Thoracic aorta (tissue), 2 donors: ENCODE measurements around the gene ZNF3. TPM values are rescaled to one million over a fixed set of nuclear protein-coding genes. Genes with fewer than 3 reads are reported as not detected.
"Not testable (repeated sequence)": the region's sequence is repeated elsewhere in the genome, so short reads cannot be mapped to it uniquely, and the experiment has no call there.

ENCODE experiments used
- ATAC-seq: fragments of 150-250 bp; one replicate; pipeline ENCODE4 v1.8.0; 2017; ENCODE audit warnings: low read depth; ENCODE audit not compliant: insufficient number of reproducible peaks, low FRiP score
- DNase-seq: peaks from one replicate; pipeline ENCODE4 v3.0.0-alpha.2; 2020; ENCODE audit warnings: low spot score
- H3K27ac ChIP-seq, 2 donors: fragments of 200-600 bp; sonication (generic); 1 replicate in 1 of 2; 2 replicates in 1 of 2; pipeline ENCODE4 v1.5.1; 2016; ENCODE audit warnings: mild to moderate bottlenecking in 2 of 2, moderate library complexity in 2 of 2
- H3K27me3 ChIP-seq: fragments of 200-600 bp; sonication (generic); replicated peaks from 2 replicates; pipeline ENCODE4 v1.6.0; 2016; ENCODE audit warnings: mild to moderate bottlenecking; ENCODE audit not compliant: insufficient read depth
- H3K36me3 ChIP-seq: fragments of 200-600 bp; sonication (generic); one replicate; pipeline ENCODE4 v1.5.1; 2016
- H3K4me1 ChIP-seq, 2 donors: fragments of 200-600 bp; sonication (generic); 1 replicate in 1 of 2; 2 replicates in 1 of 2; pipeline versions ENCODE4 v1.5.1 to v1.6.0; 2016; ENCODE audit warnings: low read depth in 2 of 2, mild to moderate bottlenecking in 1 of 2; ENCODE audit not compliant: control insufficient read depth in 1 of 2
- H3K4me3 ChIP-seq: fragments of 200-600 bp; sonication (generic); 2 replicates; pipeline ENCODE4 v1.5.1; 2016; ENCODE audit warnings: mild to moderate bottlenecking
- H3K9me3 ChIP-seq: fragments of 200-600 bp; sonication (generic); 2 replicates; pipeline ENCODE4 v1.5.1; 2016
- total RNA-seq, 2 donors: library from RNA; depleted of rRNA; stranded (reverse); fragments of >200 nt; gene quantifications; one replicate each; pipeline versions ENCODE4 v1.1.0 to v1.2.3, GENCODE V29; 2016
- TF ChIP-seq, protein P1 (sequence below): fragments of 200-600 bp; sonication (generic); IDR thresholded peaks from one replicate; pipeline ENCODE4 v1.5.1; 2019; ENCODE audit warnings: antibody characterized with exemption

Gene ZNF3
- 10 to 100 TPM; 15.2 to 29.6 TPM for total RNA-seq

DNA sequence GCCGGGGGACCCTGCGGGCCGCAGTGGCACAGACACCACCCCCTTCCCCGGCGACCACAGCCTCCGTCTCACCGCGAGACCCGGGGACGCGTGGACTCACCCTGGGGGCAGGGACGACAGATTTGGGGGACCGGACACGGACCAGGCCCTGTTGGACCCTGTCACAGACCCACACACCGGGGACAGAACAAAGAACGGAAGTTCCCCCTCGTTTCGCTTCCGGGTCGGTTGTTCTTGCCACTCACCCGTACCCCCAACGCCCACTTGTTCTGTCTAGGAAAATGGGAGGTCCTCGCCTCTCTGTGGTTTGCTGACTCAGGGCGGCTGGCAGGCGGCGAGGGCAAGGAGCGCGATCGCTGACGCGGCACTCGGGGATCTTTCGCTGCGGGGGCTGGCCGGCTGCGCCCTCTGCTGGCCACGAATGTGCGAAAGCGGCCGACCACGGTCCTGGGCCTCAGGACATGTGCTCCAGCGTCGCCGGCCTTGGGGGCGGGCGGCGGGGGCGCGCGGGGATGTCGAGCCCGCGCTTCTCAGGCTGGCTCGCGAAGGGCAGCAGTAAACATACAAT is at the start of gene ZNF3:
ZNF3 (minus strand) TSS at position 189 of the 568 bp plus-strand sequence. CDS start 4,366 bp downstream, outside the sequence.
- H3K27me3 ChIP-seq, result no peaks in the 10 kb centered on the region
- no peaks in the 10 kb centered on the region for H3K9me3 ChIP-seq
- peaks cover 10% of the 10 kb centered on the region for H3K36me3 ChIP-seq
- peak within 1 kb of the TSS; percentile 80 for H3K4me3 ChIP-seq
- peak; percentile 97 for DNase-seq
- H3K4me1 ChIP-seq, result peaks cover 19 to 34% of the 10 kb centered on the region in 2 donors
- peak within 1 kb of the TSS; percentile 70 to 86 for H3K27ac ChIP-seq
- peak; percentile 97 for ATAC-seq
- TF ChIP-seq, protein P1, sequence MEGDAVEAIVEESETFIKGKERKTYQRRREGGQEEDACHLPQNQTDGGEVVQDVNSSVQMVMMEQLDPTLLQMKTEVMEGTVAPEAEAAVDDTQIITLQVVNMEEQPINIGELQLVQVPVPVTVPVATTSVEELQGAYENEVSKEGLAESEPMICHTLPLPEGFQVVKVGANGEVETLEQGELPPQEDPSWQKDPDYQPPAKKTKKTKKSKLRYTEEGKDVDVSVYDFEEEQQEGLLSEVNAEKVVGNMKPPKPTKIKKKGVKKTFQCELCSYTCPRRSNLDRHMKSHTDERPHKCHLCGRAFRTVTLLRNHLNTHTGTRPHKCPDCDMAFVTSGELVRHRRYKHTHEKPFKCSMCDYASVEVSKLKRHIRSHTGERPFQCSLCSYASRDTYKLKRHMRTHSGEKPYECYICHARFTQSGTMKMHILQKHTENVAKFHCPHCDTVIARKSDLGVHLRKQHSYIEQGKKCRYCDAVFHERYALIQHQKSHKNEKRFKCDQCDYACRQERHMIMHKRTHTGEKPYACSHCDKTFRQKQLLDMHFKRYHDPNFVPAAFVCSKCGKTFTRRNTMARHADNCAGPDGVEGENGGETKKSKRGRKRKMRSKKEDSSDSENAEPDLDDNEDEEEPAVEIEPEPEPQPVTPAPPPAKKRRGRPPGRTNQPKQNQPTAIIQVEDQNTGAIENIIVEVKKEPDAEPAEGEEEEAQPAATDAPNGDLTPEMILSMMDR, result peak; percentile 95

DNA sequence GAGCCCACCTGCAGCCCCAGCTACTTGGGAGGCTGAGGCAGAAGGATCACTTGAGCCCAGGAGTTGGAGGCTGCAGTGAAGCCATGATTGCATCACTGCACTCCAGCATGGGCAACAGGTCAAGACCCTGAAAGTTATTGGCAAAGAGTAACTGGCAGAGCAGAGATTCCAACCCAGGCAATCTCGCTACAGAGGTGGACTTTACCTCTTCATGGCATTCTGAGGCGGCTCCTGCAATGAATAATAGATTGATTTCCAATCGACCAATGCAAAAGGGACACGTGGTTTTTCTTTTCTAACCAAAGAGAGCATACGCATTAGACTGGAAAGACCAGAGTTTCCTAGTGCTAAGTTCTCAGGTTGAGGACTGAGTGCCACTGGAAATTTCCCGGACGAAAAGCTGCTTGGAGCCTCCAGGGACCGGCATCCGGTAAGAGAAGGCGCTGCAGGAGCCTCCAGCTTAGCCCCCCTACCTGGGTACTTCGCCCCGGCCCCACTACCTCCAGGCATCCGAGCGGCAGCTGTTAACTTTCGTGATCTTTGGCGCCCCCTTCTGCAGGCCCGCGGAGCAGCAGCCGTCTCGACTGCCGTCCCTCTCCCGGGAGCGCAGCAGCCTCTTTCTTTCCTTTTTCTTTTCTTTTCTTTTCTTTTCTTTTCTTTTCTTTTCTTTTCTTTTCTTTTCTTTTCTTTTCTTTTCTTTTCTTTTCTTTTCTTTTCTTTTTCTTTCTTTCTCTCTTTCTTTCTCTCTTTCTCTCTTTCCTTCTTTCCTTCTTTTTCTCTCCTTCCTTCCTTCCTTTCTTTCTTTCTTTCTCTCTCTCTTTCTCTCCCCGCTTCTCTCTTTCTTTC is 49.3 kb upstream of the ZNF3 start:
- Histone ChIP-seq H3K4me1 (peaks cover 13 to 27% of the 10 kb centered on the region in 2 donors), H3K4me3 (peak overlapping the region; percentile 63), H3K9me3 (no peaks in the 10 kb centered on the region), H3K27ac (no peak overlapping the region), H3K36me3 (no peaks in the 10 kb centered on the region), H3K27me3 (no peaks in the 10 kb centered on the region)
- ATAC-seq, result peak; percentile 63
- no peak for DNase-seq
- TF ChIP-seq, protein P1, result peak; percentile 83

DNA sequence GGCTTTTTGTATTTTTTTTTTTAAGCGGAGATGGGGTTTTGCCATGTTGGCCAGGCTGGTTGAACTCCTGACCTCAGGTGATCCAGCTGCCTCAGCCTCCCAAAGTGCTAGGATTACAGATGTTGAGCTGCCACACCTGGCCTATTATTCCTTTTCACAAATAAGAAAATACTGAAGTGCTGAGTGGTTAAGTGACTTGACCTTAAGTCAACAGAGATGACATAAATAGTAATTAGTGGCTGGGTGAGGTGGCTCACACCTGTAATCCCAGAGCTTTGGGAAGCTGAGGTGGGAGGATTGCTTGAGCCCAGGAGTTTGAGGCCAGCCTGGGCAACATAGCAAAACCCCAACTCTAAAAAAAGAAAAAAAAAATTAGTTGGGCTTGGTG is 48.7 kb upstream of the ZNF3 start:
- H3K4me1 ChIP-seq, result peaks cover 13 to 33% of the 10 kb centered on the region in 2 donors
- not testable (repeated sequence) for H3K4me3 ChIP-seq, ATAC-seq, H3K27me3 ChIP-seq, DNase-seq, H3K9me3 ChIP-seq, H3K27ac ChIP-seq, H3K36me3 ChIP-seq

DNA sequence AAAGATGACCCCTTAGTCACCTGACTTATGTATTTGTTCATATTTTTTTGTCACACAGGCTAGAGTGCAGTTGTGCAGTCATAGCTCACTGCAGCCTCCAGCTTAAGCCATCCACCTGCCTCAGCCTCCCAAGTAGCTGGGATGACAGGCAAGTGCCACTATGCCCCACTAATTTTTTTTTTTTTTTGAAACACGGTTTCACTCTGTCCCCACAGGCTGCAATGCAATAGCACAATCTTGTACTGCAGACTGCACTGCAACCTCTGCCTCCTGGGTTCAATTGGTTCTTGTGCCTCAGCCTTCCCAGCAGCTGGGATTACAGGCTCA is 47.1 kb upstream of the ZNF3 start:
- Histone ChIP-seq H3K4me1 (peaks cover 13 to 37% of the 10 kb centered on the region in 2 donors), H3K27ac (no peak overlapping the region), H3K36me3 (no peaks in the 10 kb centered on the region), H3K27me3 (no peaks in the 10 kb centered on the region), H3K9me3 (no peaks in the 10 kb centered on the region), H3K4me3 (no peak overlapping the region)
- DNase-seq (no peak), ATAC-seq (no peak)
- TF ChIP-seq, protein P1, result no peak

DNA sequence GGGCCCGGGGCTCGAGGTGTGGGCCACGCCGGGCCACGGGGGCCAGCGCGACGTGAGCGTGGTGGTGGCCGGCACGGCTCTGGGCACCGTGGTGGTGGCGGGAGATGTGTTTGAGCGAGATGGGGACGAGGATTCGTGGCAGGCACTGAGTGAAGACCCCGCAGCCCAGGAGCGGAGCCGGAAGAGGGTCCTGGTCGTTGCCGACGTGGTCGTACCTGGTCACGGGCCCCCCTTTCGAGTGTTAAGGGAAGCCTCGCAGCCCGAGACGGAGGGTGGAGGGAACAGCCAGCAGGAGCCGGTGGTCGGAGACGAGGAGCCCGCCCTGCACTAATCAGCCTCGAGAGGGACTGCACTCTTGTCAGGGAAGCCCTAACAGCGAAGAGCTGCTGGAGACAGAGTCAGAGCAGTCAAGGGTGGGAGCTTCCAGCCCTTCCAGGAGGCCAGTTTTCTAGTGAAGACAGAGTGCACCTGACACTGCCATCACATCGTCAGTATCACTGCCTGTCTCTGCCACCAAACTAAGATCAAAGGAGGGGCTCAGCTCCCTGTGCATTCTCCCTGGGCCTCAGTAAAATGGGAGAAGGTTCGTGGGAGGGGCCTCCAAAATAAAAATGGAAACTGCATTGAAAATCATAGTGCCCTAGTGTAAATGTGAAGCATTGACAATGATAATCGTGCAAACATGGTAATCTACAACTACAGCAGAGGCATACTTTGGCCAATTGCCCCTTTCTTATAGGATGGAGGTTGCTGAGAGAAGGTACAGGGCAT is 46.5 kb upstream of the ZNF3 start:
- DNase-seq (no peak), ATAC-seq (no peak)
- Histone ChIP-seq H3K4me1 (peaks cover 13 to 37% of the 10 kb centered on the region in 2 donors), H3K27ac (peak overlapping the region; percentile 96 to 98), H3K9me3 (no peaks in the 10 kb centered on the region), H3K27me3 (no peaks in the 10 kb centered on the region), H3K4me3 (peak overlapping the region; percentile 97), H3K36me3 (no peaks in the 10 kb centered on the region)
- TF ChIP-seq, protein P1, result no peak
